ENCODE measurements around the gene HBS1L.

Gene HBS1L

DNA sequence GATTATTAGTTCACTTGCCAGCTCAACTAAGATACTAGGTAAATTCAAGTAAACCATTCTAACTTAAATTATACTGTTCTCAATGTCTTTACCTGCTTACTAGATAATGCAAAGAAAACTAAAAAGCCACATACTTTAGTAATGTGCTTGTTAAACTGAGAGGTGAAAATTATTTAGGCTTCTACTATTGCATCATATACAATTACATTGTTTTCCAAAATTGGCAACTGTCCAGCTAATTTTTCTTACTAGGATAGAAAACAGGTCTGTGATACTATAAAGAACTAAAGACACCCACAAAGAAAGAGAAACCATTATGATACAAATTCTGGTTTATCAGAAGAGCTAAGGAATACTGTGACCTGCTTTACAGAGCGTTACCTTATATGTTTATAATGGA lies 59.1 kb downstream of the HBS1L start:
- no peak for DNase-seq

DNA sequence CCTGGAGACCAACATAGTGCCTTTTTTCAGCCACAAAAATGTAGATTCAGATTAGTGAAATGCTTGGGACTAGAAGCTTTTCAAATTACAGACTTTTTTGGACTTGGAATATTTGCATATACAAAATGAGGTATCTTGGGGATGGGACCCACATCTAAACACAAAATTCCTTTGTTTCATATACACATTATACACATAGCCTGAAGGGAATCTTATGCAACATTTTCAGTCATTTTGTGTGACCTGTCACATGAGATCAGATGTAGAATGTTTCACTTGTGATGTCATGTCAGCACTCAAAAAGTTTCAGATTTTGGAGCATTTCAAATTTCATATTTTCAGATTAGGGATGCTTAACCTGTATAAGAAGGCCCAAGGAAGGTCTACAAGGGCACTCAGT lies 60.2 kb downstream of the HBS1L start:
- DNase-seq, result no peak

DNA sequence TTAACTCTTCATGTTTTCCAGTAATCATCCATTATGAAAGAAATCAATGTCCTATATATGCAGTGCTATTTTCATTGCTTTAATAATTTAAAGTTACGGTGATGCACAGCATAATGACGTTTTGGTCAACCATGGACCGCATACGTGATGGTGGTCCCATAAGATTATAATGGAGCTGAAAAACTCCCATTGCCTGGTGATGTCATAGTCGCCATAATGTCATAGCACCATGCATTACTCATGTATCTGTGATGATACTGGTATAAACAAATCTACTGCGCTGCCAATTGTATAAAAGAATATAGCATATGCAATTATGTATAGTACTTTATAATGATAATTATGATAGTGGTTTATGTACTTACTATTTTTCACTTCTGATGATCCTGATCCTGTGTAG lies 62.5 kb downstream of the HBS1L start:
- no peak for DNase-seq

DNA sequence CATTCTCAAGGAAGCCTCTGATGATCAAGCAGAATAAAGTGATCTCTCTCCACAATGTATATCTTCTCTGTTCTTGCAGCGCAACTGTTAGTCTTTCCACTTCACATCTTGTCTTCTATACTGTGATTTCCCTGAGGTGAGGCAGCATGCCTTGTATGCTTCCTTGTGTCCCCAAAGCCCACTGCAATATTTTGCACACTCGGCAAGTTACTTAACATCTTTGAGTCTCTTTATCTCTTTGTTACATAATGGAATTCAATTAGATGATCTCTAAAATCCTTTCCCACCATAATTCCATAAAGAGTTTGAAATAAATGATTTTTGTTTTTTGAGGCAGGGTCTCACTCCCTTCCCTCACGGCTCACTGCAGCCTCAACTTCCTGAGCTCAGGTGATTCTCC lies 64.4 kb downstream of the HBS1L start:
- no peak for DNase-seq

DNA sequence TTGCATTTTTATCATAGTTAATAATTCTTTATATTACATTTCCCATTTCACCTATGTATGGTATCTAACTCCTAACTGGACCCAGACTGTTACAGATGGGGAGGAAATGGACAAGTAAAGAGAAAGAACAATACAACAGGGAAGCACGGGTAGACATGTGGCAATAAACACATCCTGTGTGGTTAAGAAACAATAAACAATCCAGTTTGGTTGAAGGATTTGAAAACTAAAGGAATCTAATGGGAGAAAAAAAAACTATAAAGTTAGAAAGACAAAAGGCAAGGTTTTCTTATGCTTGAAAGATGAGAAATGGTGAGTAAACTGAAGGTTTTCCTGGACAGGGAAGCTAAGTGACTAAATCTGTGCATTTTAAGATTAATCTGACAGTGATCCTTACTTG lies 69.8 kb downstream of the HBS1L start:
- DNase-seq, result no peak

DNA sequence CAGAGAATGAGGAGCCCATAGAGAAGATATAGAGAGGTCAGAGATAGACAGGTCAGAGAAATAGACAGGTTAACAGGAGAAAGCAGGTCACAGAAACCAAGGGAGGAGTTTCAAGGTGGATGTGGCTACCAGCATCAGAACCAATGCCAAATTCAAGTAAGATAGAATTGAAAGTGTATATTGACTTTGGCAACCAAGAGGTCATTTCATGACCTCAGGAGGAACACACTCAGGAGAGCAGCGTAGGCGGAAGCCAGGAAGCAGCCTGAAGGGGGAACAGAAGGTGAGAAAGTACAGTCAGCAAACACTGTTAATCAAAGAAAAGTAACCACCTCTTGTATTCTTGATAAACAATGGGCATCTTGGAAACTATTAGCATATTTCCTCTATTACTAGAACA lies 70.8 kb downstream of the HBS1L start:
- no peak for DNase-seq

DNA sequence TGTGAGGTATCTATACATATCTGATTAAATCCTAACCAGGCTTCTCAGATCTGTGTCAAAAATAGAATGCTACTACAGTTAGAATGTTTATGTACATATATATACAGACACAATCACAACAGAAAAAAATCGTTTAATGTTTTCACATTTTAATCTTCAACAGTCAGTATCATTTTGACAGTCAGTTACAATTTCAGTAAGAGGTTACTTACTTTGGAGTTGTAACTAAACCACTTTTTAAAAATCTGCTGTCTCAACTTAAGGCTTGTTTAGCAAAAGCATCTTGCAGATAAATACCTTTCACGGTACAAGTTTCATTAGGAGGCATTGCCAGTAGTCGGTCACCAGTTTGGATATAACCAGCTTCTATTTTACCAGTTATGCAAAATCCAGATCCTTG lies 72.5 kb downstream of the HBS1L start:
- DNase-seq, result no peak

DNA sequence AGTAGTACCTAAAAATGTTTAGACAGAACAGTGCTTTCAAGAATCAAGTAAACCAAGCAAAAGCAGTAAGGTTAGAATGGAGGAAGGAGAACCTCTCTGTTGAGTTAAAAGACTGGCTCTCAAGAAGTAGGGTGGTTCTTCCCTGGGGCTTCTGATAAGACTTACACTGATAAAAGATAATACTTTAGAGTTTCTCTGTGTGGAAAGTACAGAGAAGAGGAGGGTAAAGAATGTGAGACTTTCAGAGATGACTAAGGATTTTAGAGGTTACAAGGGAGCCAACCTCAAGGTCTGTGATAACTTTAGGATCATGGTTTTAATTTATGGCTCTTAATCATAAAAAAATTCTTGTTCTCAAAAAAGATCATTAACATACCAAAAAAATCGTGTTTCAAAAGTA lies 73.8 kb downstream of the HBS1L start:
- DNase-seq, result no peak

DNA sequence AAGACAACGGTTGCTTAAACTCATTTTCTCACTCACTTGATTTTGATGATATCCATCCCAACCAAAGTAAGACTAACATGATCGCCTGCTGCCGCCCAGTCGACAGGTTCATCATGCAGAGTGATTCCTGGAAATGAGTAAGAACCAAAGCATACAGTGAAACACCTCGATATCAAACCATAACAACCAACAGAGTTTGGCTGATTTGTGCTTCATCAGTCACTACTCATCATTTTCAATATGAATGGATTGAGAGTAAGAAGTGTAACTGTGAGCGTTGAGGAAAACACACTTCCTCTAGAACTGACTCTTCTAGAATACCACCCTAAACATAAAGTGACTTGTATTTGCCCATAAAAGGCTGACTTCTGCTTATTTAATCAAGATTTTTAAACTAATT lies 75.5 kb downstream of the HBS1L start:
- DNase-seq, result no peak

DNA sequence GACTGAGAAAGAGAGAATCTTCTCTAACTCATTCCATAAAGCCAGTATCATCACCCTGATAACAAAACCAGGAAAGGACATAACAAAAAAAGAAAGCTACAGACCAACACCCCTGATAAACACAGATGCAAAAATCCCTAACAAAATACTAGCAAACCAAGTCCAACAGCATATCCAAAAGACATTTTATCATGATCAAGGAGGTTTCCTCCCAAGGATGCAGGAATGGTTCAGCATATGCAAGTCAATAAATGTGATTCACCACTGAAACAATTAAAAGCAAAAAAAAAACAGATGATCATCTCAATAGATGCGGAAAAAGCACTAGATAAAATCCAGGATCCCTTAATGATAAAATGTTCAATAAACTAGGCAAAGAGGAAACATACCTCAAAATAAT lies 80.3 kb downstream of the HBS1L start:
- DNase-seq, result no peak

DNA sequence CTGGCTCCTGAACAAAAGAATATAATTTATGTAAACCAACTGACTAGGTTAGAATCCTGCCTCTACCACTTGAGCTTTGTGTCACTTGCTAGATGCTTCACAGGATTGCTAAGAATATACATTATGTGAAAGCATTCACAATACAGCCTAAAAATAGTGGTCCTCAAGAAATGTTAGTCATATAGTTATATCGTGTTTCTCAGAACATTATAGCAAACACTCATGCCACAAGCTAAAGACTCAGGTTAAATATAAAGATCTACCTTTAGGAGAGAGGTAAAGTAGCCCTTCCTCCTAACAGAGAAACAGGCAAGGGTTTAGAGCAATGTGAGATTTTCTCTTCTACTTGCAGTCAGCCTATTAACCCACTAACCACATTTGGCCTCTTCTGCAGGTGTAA lies 86.9 kb downstream of the HBS1L start:
- DNase-seq, result no peak

DNA sequence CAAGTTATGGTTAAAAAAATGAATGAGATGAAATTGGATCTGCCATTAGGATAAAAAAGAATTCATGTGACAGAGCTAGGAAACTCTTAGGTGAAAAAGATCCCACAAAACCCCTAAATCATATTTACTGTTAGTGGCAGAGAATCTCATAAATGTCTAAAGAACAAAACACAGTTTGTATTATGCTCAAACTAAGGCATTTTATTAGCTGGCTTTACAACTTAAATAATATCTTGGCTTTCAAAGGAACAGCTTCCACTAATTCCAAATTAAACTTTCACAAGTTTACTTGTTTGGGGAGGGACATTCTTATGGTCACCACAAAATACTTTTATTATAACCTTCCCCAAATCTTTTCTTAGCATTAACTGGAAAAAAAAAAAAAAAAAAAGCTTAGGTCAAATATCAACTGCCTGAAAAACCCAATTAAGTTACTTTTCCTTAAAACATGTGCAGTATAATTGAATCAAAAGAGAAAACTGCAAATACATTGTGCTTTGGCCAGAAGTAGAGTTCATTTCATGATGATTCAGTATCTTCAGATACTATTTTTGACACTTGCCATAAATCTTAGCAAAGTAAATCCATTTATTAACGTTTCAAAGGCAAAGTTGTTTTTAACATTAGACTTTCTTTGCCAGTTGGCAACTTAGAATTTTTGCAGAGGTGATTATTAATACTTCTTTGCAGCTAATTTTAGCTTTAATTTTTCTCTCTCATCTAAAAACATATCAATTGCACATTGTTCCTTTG lies 90.0 kb downstream of the HBS1L start:
- DNase-seq, result no peak

DNA sequence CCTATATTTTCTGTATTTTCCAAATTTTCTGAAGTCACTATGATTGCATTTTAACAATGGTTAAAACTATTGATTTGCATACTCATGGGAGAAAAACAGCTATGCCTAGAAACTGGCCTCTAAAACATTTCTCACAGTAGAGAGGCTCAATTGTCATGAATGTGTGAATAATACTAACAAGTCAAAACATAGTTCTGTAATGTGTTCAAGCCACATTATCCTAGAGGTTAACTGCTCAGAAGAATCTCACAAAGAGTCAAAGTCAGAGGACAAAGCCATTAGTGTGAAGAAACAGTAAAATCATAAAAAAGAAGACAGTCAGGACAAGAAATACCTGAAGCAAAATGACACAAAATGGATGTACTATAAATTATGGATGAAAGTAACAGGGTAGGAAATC lies 92.2 kb downstream of the HBS1L start:
- DNase-seq, result no peak

DNA sequence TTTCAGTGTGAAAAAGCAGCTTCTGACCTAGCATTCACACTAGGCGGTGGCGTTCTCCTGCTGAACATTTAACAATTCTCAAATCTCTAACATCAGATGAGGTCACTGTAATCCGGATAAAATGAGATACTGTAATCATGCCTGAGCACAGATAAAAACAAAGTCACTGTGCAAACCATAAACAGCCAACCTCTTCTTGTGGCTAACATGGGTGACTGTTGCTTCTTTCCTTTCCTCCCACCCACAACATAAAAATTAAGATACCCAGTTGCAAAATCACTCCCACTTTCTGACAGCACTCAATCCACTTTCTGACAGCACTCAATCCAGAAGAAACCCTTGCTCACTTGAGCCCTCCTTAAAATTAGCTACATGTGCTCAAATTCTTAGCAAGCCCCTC lies 93.3 kb downstream of the HBS1L start:
- no peak for DNase-seq

DNA sequence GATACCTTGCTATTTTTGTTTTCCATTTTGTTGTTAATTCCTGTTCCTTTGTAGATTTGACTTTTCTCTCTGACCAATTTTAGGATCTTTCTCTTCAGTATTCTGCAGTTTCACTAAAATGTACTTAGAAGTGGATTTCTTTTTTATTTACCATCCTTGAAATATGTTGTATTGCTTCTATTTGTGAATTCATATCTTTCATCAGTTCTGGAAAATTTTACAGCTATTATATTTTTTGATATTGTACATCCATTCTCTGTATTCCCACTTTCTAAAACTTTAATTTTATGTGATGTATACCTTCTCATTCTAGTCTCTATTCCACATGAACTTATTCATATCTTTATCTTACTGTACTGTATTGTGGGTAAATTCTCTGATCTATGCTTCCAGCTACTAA lies 95.0 kb downstream of the HBS1L start:
- no peak for DNase-seq

DNA sequence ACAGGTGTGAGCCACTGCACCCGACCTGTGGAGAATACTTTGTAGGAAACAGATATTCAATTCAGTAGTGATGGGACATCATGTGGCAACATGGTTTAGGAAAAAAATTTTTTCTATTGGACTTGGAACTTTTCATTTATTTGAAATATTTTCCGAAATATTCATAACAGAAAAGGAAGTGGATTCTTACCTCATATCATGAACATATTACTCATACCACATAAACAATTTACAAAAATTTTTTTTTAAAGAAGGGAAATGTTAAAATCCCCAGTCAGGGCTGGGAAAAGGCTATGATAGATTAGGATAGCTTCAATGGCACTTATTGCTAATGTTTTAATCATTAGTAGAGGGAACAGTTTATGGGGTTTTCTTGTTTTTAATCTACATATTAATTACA lies 97.9 kb downstream of the HBS1L start:
- no peak for DNase-seq

DNA sequence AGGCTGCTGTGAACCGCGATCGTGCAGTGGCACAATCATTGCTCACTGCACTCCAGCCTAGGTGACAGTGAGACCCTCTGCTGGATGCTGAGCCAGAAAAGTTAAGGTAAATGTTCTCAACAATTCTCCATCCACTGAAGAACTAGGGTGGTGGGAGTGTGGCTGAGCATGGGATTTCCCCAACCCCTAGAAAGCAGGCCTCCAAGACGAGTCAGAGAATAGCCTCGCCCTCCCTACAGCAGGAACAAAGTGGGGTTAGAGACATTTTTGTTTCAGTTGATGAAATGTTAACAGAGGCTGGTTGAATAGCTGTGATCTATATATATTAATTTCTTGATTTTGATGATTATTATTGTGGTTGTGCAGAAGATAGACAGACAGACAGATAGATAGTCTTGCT lies 98.6 kb downstream of the HBS1L start:
- DNase-seq, result no peak

DNA sequence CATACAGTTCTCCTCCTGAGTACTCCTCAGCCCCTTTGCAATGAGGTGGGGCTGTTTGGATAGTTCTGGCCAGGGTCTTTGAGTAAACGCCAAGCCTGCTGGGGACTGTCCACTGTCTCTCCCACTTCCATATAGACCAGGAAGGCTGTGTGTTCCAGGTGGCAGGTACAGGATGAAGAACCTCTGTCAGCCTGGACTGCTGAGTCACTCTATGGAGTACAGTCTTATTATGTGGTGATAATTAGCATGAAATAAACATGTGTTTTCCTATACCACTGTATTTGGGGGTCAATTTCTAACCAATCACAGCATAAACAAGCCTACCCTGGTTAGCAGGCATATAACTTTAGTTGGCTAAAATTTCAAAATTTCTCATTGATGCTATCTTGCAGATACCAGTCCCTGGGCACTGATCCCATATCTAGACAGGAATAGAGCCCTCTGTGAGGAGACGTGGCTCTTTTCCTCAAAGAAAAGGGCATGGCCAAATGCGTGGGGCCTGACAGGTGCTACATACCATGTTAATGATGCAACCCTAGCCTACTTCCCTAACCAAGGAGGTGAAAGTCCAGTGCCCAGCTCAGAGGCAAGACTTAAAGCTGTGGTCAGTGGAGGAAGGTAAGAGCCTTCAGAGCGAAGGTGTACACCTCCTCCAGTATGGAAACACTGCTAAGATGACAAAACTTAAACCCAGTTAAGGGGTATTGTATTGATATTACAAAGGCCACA lies 100.2 kb downstream of the HBS1L start:
- no peak for DNase-seq

DNA sequence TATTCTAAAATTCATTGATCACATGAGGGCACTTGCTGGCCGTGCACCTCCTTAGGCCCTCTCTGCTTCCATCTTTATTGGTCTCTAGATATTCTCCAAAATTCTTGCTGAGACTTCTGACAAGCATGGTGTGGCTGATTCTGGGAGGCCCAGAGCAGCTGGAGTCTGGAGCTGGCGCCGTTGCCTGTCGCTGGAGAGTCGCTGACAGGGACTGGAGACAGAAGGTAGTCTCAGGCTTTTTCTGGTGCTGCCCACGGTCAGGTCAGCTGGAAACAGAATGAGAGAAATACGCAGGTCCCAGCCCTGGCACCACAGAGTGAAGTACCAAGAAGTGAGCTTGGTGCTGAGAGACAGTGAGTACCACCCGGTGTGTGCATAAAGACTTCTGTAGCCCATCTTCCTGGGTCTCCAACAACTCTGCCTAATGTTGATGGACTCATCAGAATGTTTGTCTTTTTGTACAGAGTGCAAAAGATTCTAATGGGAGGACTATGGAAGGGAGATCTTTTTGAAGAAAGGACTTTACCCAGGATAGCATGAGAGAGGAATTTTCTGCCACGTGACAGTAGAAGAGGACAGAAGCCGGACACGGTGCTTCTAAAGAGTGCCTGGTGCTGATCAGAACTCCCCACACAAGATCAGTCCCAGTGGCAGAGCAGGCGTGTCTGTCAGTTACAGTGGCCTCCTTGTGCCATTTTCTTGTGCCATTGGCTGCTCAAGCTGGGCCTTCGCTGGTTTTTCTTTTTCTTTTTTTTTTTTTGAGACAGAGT lies 102.9 kb downstream of the HBS1L start:
- DNase-seq, result no peak

DNA sequence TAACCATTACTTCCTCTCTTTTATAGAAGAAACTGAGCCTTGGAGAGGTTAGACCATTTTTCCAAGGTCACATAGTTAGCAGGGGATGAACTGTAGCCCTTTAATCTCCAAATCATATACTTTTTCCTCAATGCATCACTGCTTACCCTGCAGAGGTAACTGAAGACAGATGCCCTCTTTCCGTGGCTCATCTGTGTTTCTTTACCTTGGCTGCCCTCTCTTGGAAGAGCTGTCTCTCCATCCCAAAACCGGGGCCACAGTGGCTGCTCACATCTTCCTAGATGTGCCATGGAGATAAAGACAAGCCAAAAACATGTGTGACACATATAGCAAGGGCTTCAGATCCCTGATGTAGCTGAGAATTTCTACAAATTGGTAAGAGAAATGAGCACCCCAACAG lies 104.1 kb downstream of the HBS1L start:
- no peak for DNase-seq

DNA sequence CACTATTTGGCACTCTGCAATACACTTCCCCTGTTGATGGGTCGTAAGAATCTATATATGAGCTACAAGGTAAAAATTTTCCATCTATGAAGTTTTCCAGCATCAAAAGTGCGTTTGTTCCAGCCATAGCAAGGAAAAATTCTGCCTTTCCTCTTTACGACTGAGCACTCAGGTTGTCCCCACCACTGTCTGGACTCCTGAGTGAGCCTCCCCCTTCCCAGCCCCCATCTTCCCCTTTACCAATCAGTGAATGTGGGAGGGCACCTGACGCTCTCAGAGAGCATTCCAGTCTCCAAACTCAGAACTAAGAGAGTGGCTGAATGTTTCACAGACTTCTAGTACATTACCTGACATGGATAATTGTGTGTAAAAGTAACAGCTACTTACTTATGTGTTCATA lies 104.7 kb downstream of the HBS1L start, which contains the start of gene ALDH8A1:
ALDH8A1 (minus strand) TSS at position 175 of the 400 bp plus-strand sequence; CDS start at position 127, 48 bp downstream.
- no peak for DNase-seq

DNA sequence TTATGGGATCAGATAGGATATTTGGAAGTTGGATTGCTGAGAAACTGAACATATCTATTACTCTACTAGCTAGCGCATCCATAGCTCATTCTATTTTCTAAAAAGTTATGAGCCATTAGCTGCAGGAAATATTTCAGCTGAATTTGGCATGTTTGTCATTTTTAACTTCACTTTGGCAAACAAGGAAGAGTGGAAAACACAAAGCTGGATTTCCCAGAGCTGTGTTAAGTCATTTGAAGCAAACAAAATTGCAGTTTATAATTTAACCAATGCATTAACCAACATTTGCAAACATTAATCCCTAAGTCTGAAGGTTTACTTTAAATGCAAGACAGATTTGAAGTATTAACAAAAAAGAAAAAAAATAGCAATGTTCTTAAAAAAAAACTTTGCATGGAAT lies 105.9 kb downstream of the HBS1L start:
- DNase-seq, result no peak

DNA sequence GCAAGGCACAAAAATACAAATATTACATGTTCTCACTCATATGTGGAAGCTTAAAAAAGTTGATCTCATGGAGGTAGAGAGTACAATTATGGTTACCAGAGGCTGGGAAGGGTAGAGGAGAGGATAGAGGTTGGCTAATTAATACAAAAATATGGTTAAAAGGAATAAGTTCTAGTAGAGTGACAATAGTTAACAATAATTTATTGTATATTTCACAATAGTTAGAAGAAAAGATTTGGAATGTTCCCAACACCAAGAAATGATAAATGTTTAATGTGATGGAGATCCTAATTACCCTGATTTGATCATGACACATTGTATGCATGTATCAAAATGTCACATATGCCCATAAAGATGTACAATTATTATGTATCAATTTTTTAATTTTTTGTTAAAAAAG lies 106.5 kb downstream of the HBS1L start:
- DNase-seq, result no peak

DNA sequence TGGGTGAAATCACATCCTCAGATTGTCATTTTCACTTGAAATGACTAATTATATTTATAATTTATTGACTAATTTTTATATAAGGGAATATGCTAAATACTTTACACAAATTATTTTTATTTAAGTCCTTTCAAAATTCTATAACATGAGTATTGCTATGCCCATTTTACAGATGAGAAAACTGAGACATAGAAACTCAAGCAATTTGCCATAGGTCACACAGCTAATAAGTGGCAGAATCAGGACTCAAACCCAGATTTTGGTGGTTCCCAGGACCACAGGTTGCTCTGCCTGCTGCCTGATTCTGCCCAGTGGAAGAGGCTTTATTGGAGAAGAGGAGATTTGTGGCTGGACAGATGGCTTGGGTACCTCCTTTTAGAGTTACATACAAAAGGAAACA lies 109.6 kb downstream of the HBS1L start:
- no peak for DNase-seq
